DOHH2 (cell line): ENCODE results near the gene TSPAN6.

Source experiments
- H3F3A ChIP-seq: fragments of 200-600 bp; sonication (generic), shearing (Covaris generic); 2 replicates; pipeline ENCODE4 v1.6.0; 2016; ENCODE audit warnings: antibody characterized with exemption, mild to moderate bottlenecking; ENCODE audit not compliant: control insufficient read depth, insufficient read depth
- H3K27ac ChIP-seq: fragments of 200-600 bp; sonication (generic); 2 replicates; pipeline ENCODE4 v1.5.1; 2014; ENCODE audit warnings: low read depth, mild to moderate bottlenecking, low read length, moderate library complexity
- H3K27me3 ChIP-seq: fragments of 200-600 bp; sonication (generic); 2 replicates; pipeline ENCODE4 v1.6.1; 2014; ENCODE audit warnings: mild to moderate bottlenecking, low read length, mixed read lengths; ENCODE audit not compliant: control insufficient read depth
- H3K36me3 ChIP-seq: fragments of 200-600 bp; sonication (generic); 2 replicates; pipeline ENCODE4 v1.6.1; 2014; ENCODE audit warnings: mild to moderate bottlenecking, low read length, moderate library complexity, mixed read lengths; ENCODE audit not compliant: control insufficient read depth
- H3K4me1 ChIP-seq: fragments of 200-600 bp; sonication (generic); 2 replicates; pipeline ENCODE4 v1.6.1; 2014; ENCODE audit warnings: mild to moderate bottlenecking, low read length, mixed read lengths; ENCODE audit not compliant: control insufficient read depth
- H3K4me2 ChIP-seq: fragments of 200-600 bp; sonication (generic); 2 replicates; pipeline ENCODE4 v1.6.0; 2014; ENCODE audit warnings: mild to moderate bottlenecking, low read length, moderate library complexity
- H3K4me3 ChIP-seq: fragments of 200-600 bp; sonication (generic); 2 replicates; pipeline ENCODE4 v1.5.1; 2014; ENCODE audit warnings: mild to moderate bottlenecking, low read length, mixed read lengths
- H3K79me2 ChIP-seq: fragments of 200-600 bp; sonication (generic); 2 replicates; pipeline ENCODE4 v1.6.1; 2014; ENCODE audit warnings: mild to moderate bottlenecking, low read length, mixed read lengths; ENCODE audit not compliant: control insufficient read depth
- H3K9me2 ChIP-seq: fragments of 200-600 bp; sonication (generic); replicated peaks from 2 replicates; pipeline ENCODE4 v1.6.1; 2014; ENCODE audit warnings: mild to moderate bottlenecking, low read length, mixed read lengths; ENCODE audit not compliant: control insufficient read depth
- H3K9me3 ChIP-seq: fragments of 200-600 bp; sonication (generic); 2 replicates; pipeline ENCODE4 v1.6.1; 2014; ENCODE audit warnings: antibody characterized with exemption, low read length, mixed read lengths; ENCODE audit not compliant: control insufficient read depth, insufficient read depth
- H4K20me1 ChIP-seq: fragments of 200-600 bp; sonication (generic); 2 replicates; pipeline ENCODE4 v1.6.0; 2014; ENCODE audit warnings: low read depth, mild to moderate bottlenecking, antibody characterized with exemption, low read length, moderate library complexity; ENCODE audit not compliant: control insufficient read depth, insufficient read depth
- EZH2phosphoT487 ChIP-seq: fragments of 200-600 bp; sonication (generic); IDR thresholded peaks from 2 replicates; pipeline ENCODE4 v1.6.1; 2017; ENCODE audit warnings: borderline replicate concordance, mild to moderate bottlenecking, antibody characterized with exemption, low read length, moderate library complexity, mixed read lengths
- TF ChIP-seq, protein P1 (sequence below): fragments of 200-600 bp; sonication (generic); IDR thresholded peaks from one replicate; pipeline ENCODE4 v1.5.1; 2014; ENCODE audit warnings: antibody characterized with exemption, mild to moderate bottlenecking, low read depth, low read length; ENCODE audit not compliant: poor library complexity, severe bottlenecking

TSPAN6 gene

GRCh38 chrX:100648458-100649417 is 12.1 kb upstream of the TSPAN6 start:
- H4K20me1 ChIP-seq = no peaks in the 10 kb centered on the region
- no peaks in the 10 kb centered on the region for H3K9me2 ChIP-seq
- no peaks in the 10 kb centered on the region for H3K27me3 ChIP-seq
- no peaks in the 10 kb centered on the region for H3F3A ChIP-seq
- no peaks in the 10 kb centered on the region for H3K79me2 ChIP-seq
- no peak for TF ChIP-seq EZH2phosphoT487
- TF ChIP-seq, protein P1, sequence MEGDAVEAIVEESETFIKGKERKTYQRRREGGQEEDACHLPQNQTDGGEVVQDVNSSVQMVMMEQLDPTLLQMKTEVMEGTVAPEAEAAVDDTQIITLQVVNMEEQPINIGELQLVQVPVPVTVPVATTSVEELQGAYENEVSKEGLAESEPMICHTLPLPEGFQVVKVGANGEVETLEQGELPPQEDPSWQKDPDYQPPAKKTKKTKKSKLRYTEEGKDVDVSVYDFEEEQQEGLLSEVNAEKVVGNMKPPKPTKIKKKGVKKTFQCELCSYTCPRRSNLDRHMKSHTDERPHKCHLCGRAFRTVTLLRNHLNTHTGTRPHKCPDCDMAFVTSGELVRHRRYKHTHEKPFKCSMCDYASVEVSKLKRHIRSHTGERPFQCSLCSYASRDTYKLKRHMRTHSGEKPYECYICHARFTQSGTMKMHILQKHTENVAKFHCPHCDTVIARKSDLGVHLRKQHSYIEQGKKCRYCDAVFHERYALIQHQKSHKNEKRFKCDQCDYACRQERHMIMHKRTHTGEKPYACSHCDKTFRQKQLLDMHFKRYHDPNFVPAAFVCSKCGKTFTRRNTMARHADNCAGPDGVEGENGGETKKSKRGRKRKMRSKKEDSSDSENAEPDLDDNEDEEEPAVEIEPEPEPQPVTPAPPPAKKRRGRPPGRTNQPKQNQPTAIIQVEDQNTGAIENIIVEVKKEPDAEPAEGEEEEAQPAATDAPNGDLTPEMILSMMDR = no peak
- no peak overlapping the region for H3K4me3 ChIP-seq
- no peaks in the 10 kb centered on the region for H3K4me1 ChIP-seq
- no peak overlapping the region for H3K4me2 ChIP-seq
- no peaks in the 10 kb centered on the region for H3K9me3 ChIP-seq
- H3K27ac ChIP-seq = no peak overlapping the region
- no peaks in the 10 kb centered on the region for H3K36me3 ChIP-seq

GRCh38 chrX:100647739-100648138 is 11.1 kb upstream of the TSPAN6 start:
- no peaks in the 10 kb centered on the region for H3K79me2 ChIP-seq
- TF ChIP-seq EZH2phosphoT487 = no peak
- TF ChIP-seq, protein P1 = no peak
- no peak overlapping the region for H3K27ac ChIP-seq
- H3K9me2 ChIP-seq = no peaks in the 10 kb centered on the region
- no peak overlapping the region for H3K4me3 ChIP-seq
- no peaks in the 10 kb centered on the region for H3K27me3 ChIP-seq
- no peaks in the 10 kb centered on the region for H3K4me1 ChIP-seq
- H3K36me3 ChIP-seq = no peaks in the 10 kb centered on the region
- no peaks in the 10 kb centered on the region for H3K9me3 ChIP-seq
- no peaks in the 10 kb centered on the region for H4K20me1 ChIP-seq
- H3K4me2 ChIP-seq = no peak overlapping the region
- no peaks in the 10 kb centered on the region for H3F3A ChIP-seq

DNA sequence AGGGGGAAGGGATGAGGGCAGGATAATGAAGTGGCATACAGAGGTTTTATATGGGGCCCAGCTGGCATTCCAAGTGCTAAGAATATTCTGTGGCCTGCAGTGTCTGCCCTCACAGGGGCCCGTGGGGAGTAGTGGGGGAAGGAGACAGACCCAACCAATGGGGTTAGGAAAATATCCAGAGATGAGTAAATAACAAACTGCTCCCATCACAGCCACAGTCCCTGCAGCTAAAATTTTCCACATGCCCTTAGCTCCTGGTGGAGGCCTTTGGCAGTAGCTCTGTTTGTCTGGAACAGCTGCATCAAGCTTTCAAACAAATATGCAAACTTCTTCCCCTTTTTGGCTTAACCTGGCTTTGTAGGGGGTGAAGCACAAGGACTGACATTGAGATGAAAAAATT is 10.5 kb upstream of the TSPAN6 start:
- Histone ChIP-seq H3K36me3 (no peaks in the 10 kb centered on the region), H3K79me2 (no peaks in the 10 kb centered on the region), H4K20me1 (no peaks in the 10 kb centered on the region), H3K9me3 (no peaks in the 10 kb centered on the region), H3K27me3 (no peaks in the 10 kb centered on the region), H3F3A (no peaks in the 10 kb centered on the region), H3K27ac (no peak overlapping the region), H3K4me1 (no peaks in the 10 kb centered on the region), H3K9me2 (no peaks in the 10 kb centered on the region), H3K4me3 (no peak overlapping the region), H3K4me2 (no peak overlapping the region)
- no peak for TF ChIP-seq EZH2phosphoT487
- TF ChIP-seq, protein P1 = no peak
